ENCODE results near the gene DNM1L. TPM values are rescaled to one million over a fixed set of nuclear protein-coding genes. Genes with fewer than 3 reads are reported as not detected.

The DNM1L gene
- total RNA-seq, 2 experiments from 2014 or later = 53.5 to 59.3 TPM

Other genes starting within 250 kb of the DNM1L start
- gene YARS2, start 76.6 kb downstream of the DNM1L start, total RNA-seq = 10 to 100 TPM; 17.0 to 19.3 TPM
- not detected for gene PKP2, start 217.5 kb downstream of the DNM1L start, total RNA-seq